CD14-positive monocyte (primary cell): ENCODE measurements around the gene PDE4D. TPM values are rescaled to one million over a fixed set of nuclear protein-coding genes. Genes with fewer than 3 reads are reported as not detected.

ENCODE experiments used
- DNase-seq, 3 donors: peaks; one replicate each; pipeline ENCODE4 v3.0.0-alpha.2; 2011 to 2022
- H2AFZ ChIP-seq: 2 replicates; pipeline ENCODE4 v1.6.0; 2012; ENCODE audit warnings: mild to moderate bottlenecking, low read depth, low read length, inconsistent platforms; ENCODE audit not compliant: insufficient read depth, poor library complexity, severe bottlenecking
- H3K27ac ChIP-seq, 2 donors: 1 replicate in 1 of 2; 2 replicates in 1 of 2; pipeline ENCODE4 v1.5.1; 2012 to 2013; ENCODE audit warnings: low read length in 2 of 2, control low read depth in 1 of 2, inconsistent platforms in 1 of 2, low read depth in 1 of 2, mild to moderate bottlenecking in 1 of 2
- H3K27me3 ChIP-seq, 2 donors: one replicate each; pipeline versions ENCODE4 v1.6.0 to v1.6.1; 2011 to 2013; ENCODE audit warnings: low read length in 2 of 2; ENCODE audit not compliant: control insufficient read depth in 2 of 2, insufficient read depth in 2 of 2
- H3K36me3 ChIP-seq, 2 donors: replicated peaks in 1 of 2; 1 replicate in 1 of 2; 2 replicates in 1 of 2; pipeline versions ENCODE4 v1.5.1 to v1.6.1; 2012 to 2013; ENCODE audit warnings: low read length in 2 of 2, control low read depth in 1 of 2, inconsistent platforms in 1 of 2, mild to moderate bottlenecking in 1 of 2; ENCODE audit not compliant: insufficient read depth in 2 of 2, control insufficient read depth in 1 of 2
- H3K4me1 ChIP-seq, 2 donors: 1 replicate in 1 of 2; 2 replicates in 1 of 2; pipeline versions ENCODE4 v1.5.1 to v1.6.1; 2012 to 2013; ENCODE audit warnings: low read length in 2 of 2, control low read depth in 1 of 2, inconsistent platforms in 1 of 2, mild to moderate bottlenecking in 1 of 2, moderate library complexity in 1 of 2; ENCODE audit not compliant: insufficient read depth in 2 of 2, control insufficient read depth in 1 of 2
- H3K4me2 ChIP-seq: replicated peaks from 2 replicates; pipeline ENCODE3; 2012; ENCODE audit warnings: low read length, moderate library complexity, mild to moderate bottlenecking; ENCODE audit not compliant: poor library complexity, severe bottlenecking; ENCODE audit errors: extremely low read depth
- H3K4me3 ChIP-seq, 3 experiments: fragments of 200-600 bp in 1 of 3; sonication (generic) in 1 of 3; replicated peaks in 1 of 3; 1 replicate in 2 of 3; 2 replicates in 1 of 3; pipeline ENCODE4 v1.5.1; 2011 to 2013; ENCODE audit warnings: low read length in 3 of 3, mild to moderate bottlenecking in 3 of 3, control low read depth in 2 of 3, low read depth in 2 of 3, inconsistent platforms in 1 of 3, moderate library complexity in 1 of 3
- H3K79me2 ChIP-seq: 2 replicates; pipeline ENCODE4 v1.6.0; 2012; ENCODE audit warnings: mild to moderate bottlenecking, control low read depth, inconsistent platforms, low read length, moderate library complexity; ENCODE audit not compliant: insufficient read depth
- H3K9ac ChIP-seq: 2 replicates; pipeline ENCODE4 v1.6.0; 2017; ENCODE audit warnings: low read length, mild to moderate bottlenecking; ENCODE audit not compliant: insufficient read depth, poor library complexity, severe bottlenecking
- H3K9me3 ChIP-seq, 2 donors: replicated peaks in 1 of 2; 1 replicate in 1 of 2; 2 replicates in 1 of 2; pipeline versions ENCODE4 v1.5.1 to v1.6.1; 2012 to 2013; ENCODE audit warnings: low read length in 2 of 2, control low read depth in 1 of 2; ENCODE audit not compliant: control insufficient read depth in 1 of 2, insufficient read depth in 1 of 2
- H4K20me1 ChIP-seq: 2 replicates; pipeline ENCODE4 v1.6.0; 2012; ENCODE audit warnings: mild to moderate bottlenecking, low read length, control low read depth, moderate library complexity; ENCODE audit not compliant: insufficient read depth
- H3K27ac Mint-ChIP-seq, 7 donors: one replicate each; pipeline ENCODE4 v1.8.0; 2020; ENCODE audit warnings: mild to moderate bottlenecking in 7 of 7, mixed read lengths in 7 of 7, moderate library complexity in 6 of 7, inconsistent platforms in 2 of 7
- H3K27me3 Mint-ChIP-seq, 3 donors: one replicate each; pipeline ENCODE4 v1.8.0; 2021 to 2022; ENCODE audit warnings: low read depth in 3 of 3, mild to moderate bottlenecking in 3 of 3, mixed read lengths in 3 of 3, moderate library complexity in 3 of 3, inconsistent platforms in 1 of 3
- H3K36me3 Mint-ChIP-seq, 2 donors: one replicate each; pipeline ENCODE4 v1.8.0; 2020; ENCODE audit warnings: mixed read lengths in 2 of 2, inconsistent platforms in 1 of 2, mild to moderate bottlenecking in 1 of 2
- H3K4me1 Mint-ChIP-seq: one replicate; pipeline ENCODE4 v1.8.0; 2020; ENCODE audit warnings: mild to moderate bottlenecking, mixed read lengths
- H3K4me3 Mint-ChIP-seq, 2 donors: one replicate each; pipeline ENCODE4 v1.8.0; 2020; ENCODE audit warnings: mild to moderate bottlenecking in 2 of 2, mixed read lengths in 2 of 2, moderate library complexity in 1 of 2
- H3K9me3 Mint-ChIP-seq, 7 donors: one replicate each; pipeline ENCODE4 v1.8.0; 2020 to 2022; ENCODE audit warnings: mixed read lengths in 7 of 7, mild to moderate bottlenecking in 6 of 7, moderate library complexity in 6 of 7, inconsistent platforms in 2 of 7
- WGBS: methylation state at CpG from one replicate; pipeline ENCODE4 v1.1.5; 2013; ENCODE audit warnings: missing lambda C conversion rate; ENCODE audit not compliant: insufficient coverage; 5-methylcytosine and 5-hydroxymethylcytosine counted together
- intact Hi-C, 2 donors: fragments of 100-400 bp; cut with micrococcal nuclease; formaldehyde crosslinking; loops; one replicate each; pipeline versions ENCODE4 v1.15.0 to v1.15.1; 2023
- polyA plus RNA-seq, 3 donors: library from polyadenylated mRNA; depleted of rRNA in 1 of 3; unstranded in 2 of 3; stranded (reverse) in 1 of 3; fragments of 300-500 nt in 2 of 3; fragments of >200 nt in 1 of 3; fragmentation: Illumina TruSeq in 2 of 3; gene quantifications; 1 replicate in 2 of 3; 2 replicates in 1 of 3; pipeline ENCODE4 v1.2.3, GENCODE V29; 2012 to 2021
- TF ChIP-seq, protein P1 (sequence below): fragments of 200-600 bp; IDR thresholded peaks from one replicate; pipeline ENCODE4 v1.8.0; 2022; ENCODE audit warnings: antibody characterized with exemption, mild to moderate bottlenecking

The PDE4D gene
- polyA plus RNA-seq, 3 donors, result 1.9 to 3.4 (median 2.8) TPM

DNA sequence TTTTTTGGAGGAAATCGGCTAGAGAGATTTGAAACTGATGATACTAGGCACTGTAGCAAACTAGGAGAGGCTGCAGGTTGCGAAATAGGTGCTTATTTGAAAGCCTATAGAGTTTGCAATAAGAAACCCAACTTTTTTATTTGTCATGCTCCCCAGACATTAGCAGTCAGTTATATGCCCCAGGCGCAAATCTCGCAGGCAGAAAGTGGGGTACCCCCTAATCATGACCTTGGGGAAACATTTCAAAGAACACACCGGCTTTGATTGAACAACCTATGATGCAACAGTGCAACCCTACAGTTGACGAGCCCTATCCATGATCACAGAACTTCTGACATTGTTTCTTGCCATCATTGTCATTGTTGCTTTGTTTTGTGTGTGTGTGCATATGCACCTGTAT lies 800.2 kb downstream of the PDE4D start:
- H3K36me3 Mint-ChIP-seq, result no peaks in the 10 kb centered on the region
- TF ChIP-seq, protein P1, sequence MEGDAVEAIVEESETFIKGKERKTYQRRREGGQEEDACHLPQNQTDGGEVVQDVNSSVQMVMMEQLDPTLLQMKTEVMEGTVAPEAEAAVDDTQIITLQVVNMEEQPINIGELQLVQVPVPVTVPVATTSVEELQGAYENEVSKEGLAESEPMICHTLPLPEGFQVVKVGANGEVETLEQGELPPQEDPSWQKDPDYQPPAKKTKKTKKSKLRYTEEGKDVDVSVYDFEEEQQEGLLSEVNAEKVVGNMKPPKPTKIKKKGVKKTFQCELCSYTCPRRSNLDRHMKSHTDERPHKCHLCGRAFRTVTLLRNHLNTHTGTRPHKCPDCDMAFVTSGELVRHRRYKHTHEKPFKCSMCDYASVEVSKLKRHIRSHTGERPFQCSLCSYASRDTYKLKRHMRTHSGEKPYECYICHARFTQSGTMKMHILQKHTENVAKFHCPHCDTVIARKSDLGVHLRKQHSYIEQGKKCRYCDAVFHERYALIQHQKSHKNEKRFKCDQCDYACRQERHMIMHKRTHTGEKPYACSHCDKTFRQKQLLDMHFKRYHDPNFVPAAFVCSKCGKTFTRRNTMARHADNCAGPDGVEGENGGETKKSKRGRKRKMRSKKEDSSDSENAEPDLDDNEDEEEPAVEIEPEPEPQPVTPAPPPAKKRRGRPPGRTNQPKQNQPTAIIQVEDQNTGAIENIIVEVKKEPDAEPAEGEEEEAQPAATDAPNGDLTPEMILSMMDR, result no peak
- Histone ChIP-seq H2AFZ (no peak overlapping the region), H3K79me2 (no peaks in the 10 kb centered on the region), H3K27me3 (no peaks in the 10 kb centered on the region), H4K20me1 (no peaks in the 10 kb centered on the region), H3K9ac (no peak overlapping the region), H3K4me3 (no peak overlapping the region), H3K4me2 (no peak overlapping the region), H3K9me3 (no peaks in the 10 kb centered on the region), H3K36me3 (no peaks in the 10 kb centered on the region), H3K4me1 (no peaks in the 10 kb centered on the region), H3K27ac (no peak overlapping the region)
- no peak for DNase-seq
- H3K9me3 Mint-ChIP-seq, result no peaks in the 10 kb centered on the region
- no peaks in the 10 kb centered on the region for H3K4me1 Mint-ChIP-seq
- 95% methylated on average over 3 of the region's 6 CpGs for WGBS
- H3K4me3 Mint-ChIP-seq, result no peak overlapping the region
- no peaks in the 10 kb centered on the region for H3K27me3 Mint-ChIP-seq
- H3K27ac Mint-ChIP-seq, result no peak overlapping the region
- intact Hi-C loops, result no loop called here

DNA sequence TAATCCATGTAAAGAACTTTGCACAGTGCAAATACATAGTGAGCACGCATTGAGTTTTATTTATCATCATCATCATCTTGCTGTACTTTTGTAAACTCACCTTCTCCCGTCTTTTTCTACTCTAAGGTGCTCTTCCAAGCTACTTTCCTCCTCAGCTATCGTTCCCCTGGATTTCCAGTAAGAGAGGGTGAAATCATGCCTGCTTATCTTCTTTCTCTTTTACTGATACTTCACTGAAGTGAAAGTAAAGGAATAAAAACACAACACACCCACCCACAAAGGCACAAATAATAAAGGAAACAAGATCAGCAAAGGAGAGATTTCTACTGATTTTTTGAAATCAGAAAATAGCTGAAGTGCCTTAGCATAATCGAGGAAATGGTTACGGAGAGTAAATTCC lies 800.8 kb downstream of the PDE4D start:
- no peak overlapping the region for H2AFZ ChIP-seq

More for the DNA sequence above, 800.8 kb downstream of the PDE4D start:
- H4K20me1 ChIP-seq, result no peaks in the 10 kb centered on the region
- TF ChIP-seq, protein P1, result no peak
- peaks cover 0 to 1% (median 0%) of the 10 kb centered on the region in 3 donors for H3K27me3 Mint-ChIP-seq
- no peak overlapping the region for H3K4me2 ChIP-seq
- intact Hi-C loops, result no loop called here
- H3K27ac Mint-ChIP-seq, result no peak overlapping the region
- H3K27ac ChIP-seq, result no peak overlapping the region
- WGBS, result 93% methylated on average over 2 of the region's 5 CpGs
- H3K9me3 Mint-ChIP-seq, result no peaks in the 10 kb centered on the region
- no peak for DNase-seq
- no peaks in the 10 kb centered on the region for H3K36me3 ChIP-seq
- no peak overlapping the region for H3K4me3 Mint-ChIP-seq
- H3K4me1 ChIP-seq, result no peaks in the 10 kb centered on the region
- H3K9me3 ChIP-seq, result no peaks in the 10 kb centered on the region
- H3K36me3 Mint-ChIP-seq, result no peaks in the 10 kb centered on the region
- H3K4me1 Mint-ChIP-seq, result no peaks in the 10 kb centered on the region
- no peak overlapping the region for H3K4me3 ChIP-seq
- H3K9ac ChIP-seq, result no peak overlapping the region
- H3K27me3 ChIP-seq, result no peaks in the 10 kb centered on the region
- no peaks in the 10 kb centered on the region for H3K79me2 ChIP-seq
